Heart left ventricle (tissue), 13 donors: ENCODE results near the gene SMURF1.

Experiments used
- CTCF ChIP-seq, 12 donors: fragments of 200-600 bp; sonication (generic) in 4 of 12; IDR thresholded peaks; one replicate each; pipeline versions ENCODE4 v1.5.0 to v1.8.0; 2018 to 2022; ENCODE audit warnings: antibody characterized with exemption in 12 of 12, mild to moderate bottlenecking in 5 of 12
- POLR2A ChIP-seq, 2 donors: fragments of 450-650 bp; IDR thresholded peaks; one replicate each; pipeline ENCODE4 v1.6.1; 2017; ENCODE audit warnings: antibody characterized with exemption in 2 of 2, mild to moderate bottlenecking in 2 of 2, moderate library complexity in 2 of 2
- donor health status: ischemic (EF 13 %, LVEDD 7.1; RV severe dilation, severe dysfunction).
- donor health status: DM: no; HTN: yes; CAD: no.
- donor health status: DM: no; HTN: no; CAD: no.
- donor health status: ischemic (EF 25% LVEDD 6.9; RV normal size, moderate dysfunction).
- donor health status: ischemic (EF 25% LVEDD 5.7; RV mildly dilated, moderate dysfunction).
- donor health status: ischemic (EF 35%, LVEDD 5.7; RV mildly dilated, moderate dysfunction).
- donor health status: nonischemic (EF 11% LVEDD 7.7; RV severe dilation, severe dysfunction).
- donor health status: DM: yes; HTN: yes; CAD: no.
- donor health status: PGD.
- donor health status: ischemic (EF 29% LVEDD 5.4; RV normal size, mild dysfunction).
- donor health status: nonischemic (EF 23%, LVEDD 6.1; RV moderate dilation, normal function).

DNA sequence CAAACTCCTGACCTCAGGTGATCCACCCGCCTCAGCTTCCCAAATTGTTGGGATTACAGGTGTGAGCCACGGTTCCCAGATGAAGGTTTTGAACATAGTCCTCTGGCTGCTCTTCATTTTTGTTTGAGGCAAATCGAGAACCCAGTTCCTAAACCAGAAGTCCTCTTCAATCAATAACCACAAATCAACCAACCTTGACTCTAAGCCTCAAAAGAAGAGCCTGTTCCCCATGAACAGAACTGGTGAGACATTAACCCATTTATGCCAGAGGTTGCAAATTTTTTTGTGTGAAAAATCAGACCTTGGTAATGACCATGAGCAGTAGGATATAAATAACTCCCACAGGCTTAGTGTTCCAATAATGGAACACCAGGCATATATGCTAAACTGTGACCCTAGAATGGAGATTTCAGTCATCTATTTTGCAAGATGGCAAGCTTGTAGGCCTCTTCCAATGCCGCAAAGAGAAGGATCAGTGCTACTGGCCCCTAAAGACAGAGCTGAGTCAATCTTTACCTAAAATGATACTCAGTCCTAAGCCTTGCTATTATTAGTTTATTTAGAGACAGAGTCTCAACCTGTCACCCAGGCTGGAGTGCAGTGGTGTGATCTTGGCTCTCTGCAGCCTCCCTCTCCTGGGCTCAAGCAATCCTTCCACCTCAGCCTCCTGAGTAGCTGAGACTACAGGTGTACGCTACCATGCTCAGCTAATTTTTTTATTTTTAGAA, 48.1 kb upstream of the SMURF1 start:
- TF ChIP-seq POLR2A (IDR thresholded peaks at IDR 0.05), result no peak
- no peak for TF ChIP-seq CTCF (IDR thresholded peaks at IDR 0.05)
